GM06990 (cell line): ENCODE results near the gene IL17REL.
A peak's percentile ranks its signal among the peaks of the same experiment; 100 is the strongest.

Experiments
- DNase-seq: peaks from one replicate; pipeline ENCODE4 v3.0.0-alpha.2; 2011; ENCODE audit not compliant: insufficient read length; ENCODE audit errors: extremely low read depth
- H3K27me3 ChIP-seq: replicated peaks from 2 replicates; pipeline ENCODE4 v1.6.0; 2011; ENCODE audit warnings: low read length; ENCODE audit not compliant: control insufficient read depth, insufficient read depth
- H3K36me3 ChIP-seq: 2 replicates; pipeline ENCODE4 v1.5.1; 2011; ENCODE audit warnings: low read length; ENCODE audit not compliant: control insufficient read depth, insufficient read depth
- H3K4me3 ChIP-seq: replicated peaks from 2 replicates; pipeline ENCODE4 v1.5.1; 2011; ENCODE audit warnings: low read depth, mild to moderate bottlenecking, control low read depth, low read length
- TF ChIP-seq, protein P1 (sequence below): IDR thresholded peaks from 2 replicates; pipeline ENCODE4 v1.5.1; 2011; ENCODE audit warnings: low read length, control low read depth, mild to moderate bottlenecking, inconsistent platforms; ENCODE audit not compliant: insufficient read depth, poor library complexity, severe bottlenecking

The IL17REL gene

DNA sequence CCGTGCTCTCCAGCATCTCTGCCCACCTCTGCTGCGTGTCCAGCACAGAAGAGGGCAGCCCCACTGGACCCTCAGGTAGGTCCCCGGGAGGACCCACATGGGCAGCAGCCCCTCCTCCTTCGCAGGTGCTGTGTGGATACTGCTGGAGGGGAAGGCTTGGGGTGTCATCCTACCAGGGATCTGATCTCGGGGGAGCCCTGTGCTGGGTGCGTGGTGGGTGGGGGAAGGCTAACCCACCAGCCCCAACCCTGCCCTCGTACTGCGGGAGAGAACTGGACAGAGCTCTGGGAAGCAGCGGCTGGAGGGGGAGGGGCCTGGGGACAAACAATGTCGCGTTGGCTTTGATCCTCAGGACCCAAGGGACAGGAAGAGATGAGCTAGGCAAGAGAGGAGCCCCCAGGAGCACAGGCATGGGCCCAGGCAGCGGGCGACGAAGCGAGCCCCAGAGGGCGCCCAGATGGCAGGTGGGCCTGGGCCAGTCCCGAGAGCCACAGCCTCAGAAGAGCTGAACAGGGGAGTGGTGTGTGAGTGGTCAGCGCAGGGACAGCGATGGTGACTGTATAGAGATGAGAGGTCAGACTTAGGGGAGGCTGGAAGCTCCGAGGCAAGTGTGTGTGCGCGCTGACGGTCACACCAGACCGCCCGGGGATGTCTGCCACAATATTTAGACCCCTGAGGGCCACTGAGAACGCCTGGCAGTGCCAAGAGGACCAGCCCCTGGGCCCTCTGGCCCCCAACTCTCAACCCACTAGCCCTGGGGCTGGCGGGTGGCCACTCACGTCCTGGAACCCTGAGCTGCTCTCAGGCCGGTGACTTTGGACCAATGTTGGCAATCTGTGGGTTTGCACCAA, 53.4 kb downstream of the IL17REL start:
- TF ChIP-seq, protein P1, sequence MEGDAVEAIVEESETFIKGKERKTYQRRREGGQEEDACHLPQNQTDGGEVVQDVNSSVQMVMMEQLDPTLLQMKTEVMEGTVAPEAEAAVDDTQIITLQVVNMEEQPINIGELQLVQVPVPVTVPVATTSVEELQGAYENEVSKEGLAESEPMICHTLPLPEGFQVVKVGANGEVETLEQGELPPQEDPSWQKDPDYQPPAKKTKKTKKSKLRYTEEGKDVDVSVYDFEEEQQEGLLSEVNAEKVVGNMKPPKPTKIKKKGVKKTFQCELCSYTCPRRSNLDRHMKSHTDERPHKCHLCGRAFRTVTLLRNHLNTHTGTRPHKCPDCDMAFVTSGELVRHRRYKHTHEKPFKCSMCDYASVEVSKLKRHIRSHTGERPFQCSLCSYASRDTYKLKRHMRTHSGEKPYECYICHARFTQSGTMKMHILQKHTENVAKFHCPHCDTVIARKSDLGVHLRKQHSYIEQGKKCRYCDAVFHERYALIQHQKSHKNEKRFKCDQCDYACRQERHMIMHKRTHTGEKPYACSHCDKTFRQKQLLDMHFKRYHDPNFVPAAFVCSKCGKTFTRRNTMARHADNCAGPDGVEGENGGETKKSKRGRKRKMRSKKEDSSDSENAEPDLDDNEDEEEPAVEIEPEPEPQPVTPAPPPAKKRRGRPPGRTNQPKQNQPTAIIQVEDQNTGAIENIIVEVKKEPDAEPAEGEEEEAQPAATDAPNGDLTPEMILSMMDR: no peak
- Histone ChIP-seq H3K4me3 (peak overlapping the region; percentile 62), H3K36me3 (peaks cover 9% of the 10 kb centered on the region), H3K27me3 (no peaks in the 10 kb centered on the region)
- no peak for DNase-seq

- peaks cover 7% of the 10 kb centered on the region for H3K36me3 ChIP-seq
Measured at GRCh38 chr22:49958366-49958921, 54.1 kb downstream of the IL17REL start.

DNA sequence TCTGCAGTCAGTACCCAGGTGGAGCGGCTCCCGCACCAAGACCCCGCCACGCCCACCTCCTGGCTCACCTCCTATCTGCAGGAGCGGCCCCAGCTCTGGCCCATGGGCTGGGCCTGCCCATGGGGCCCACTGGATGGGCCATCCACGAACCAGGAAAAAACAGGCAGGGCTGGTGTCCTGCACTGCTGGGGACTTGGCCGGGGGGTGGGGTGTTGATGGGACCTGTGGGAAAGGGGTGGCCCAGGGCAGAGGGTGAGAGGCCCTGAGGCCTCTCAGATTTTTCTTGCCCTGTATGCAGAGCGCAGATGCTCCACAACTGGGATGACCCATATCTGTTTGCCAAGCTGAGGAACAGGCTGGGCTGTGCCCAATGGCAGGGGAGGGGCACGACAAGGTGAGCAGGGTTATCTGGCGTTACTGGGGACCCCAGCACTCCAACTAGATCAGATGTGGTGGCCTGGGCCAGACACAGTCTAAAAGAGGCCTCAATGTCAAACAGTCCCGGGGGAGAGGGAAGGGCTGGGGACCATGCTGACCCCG, 54.7 kb downstream of the IL17REL start:
- Histone ChIP-seq H3K4me3 (no peak overlapping the region), H3K27me3 (no peaks in the 10 kb centered on the region), H3K36me3 (peaks cover 2% of the 10 kb centered on the region)
- TF ChIP-seq, protein P1: no peak
- DNase-seq: no peak

More at GRCh38 chr22:49958366-49958921, 54.1 kb downstream of the IL17REL start:
- Histone ChIP-seq H3K4me3 (no peak overlapping the region), H3K27me3 (no peaks in the 10 kb centered on the region)
- DNase-seq: no peak
- TF ChIP-seq, protein P1: no peak

DNA sequence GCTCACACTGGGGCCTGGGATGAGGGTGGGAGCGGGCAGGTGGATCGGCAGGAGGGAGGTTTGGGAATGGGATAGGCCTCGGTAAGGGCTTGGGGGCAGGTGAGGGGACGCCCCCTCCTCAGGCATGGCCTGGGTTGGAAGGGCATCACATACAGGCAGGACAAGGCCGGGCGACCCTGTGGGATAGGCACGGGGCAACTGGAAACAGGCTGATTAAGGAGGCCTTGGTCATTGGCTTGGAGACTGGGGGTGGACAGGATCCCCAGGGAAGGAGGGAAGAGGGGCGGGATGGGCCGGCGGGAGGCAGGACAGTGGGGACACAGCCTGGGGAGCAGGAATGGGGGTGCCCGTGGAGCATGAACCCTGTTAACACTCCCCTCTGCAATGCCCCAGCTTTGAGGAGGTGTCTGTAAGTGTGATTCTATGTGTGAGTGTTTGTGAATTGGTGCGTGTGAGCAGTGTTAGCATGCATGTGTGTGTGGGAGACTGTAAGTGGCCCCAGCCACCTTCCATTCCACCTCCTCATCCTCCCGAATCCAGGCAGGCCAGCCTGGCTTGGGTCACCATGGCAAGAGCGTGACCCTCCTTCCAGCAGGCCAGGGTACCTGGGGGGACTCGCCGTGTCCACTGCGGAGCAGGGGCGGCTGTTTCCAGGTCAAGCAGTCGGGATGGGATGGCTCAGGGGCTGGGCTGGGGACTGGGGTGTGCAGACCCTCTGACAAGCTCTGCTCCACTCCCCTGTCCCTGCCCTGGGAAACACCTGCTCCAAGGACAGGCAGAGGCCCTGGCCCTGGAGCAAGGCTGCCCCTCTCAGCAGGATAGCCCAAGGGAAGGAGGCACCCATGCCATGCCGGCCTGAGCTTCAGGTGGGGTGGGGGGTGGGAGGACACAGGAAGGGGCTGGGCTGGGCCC, 55.4 kb downstream of the IL17REL start:
- TF ChIP-seq, protein P1: no peak
- no peaks in the 10 kb centered on the region for H3K36me3 ChIP-seq
- no peak overlapping the region for H3K4me3 ChIP-seq
- DNase-seq: no peak
- no peaks in the 10 kb centered on the region for H3K27me3 ChIP-seq

DNA sequence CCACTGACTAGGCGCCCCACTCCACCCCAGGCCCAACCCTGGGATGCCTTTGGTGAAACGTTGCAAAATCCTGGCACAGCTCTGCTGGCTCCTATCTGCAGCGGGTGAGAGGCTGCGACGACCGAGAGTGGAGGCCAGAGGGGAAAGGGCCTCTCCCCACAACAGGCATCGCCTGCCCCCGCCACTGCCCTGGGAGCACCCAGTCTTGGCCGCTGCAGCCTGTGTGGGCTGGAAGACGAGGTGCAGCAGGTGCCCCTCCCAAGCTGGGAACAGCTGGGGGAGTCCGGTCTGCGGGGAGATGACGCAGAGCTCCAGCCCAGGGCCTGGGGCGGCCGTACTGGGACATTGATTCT, 56.2 kb downstream of the IL17REL start:
- DNase-seq: no peak
- TF ChIP-seq, protein P1: no peak
- Histone ChIP-seq H3K4me3 (no peak overlapping the region), H3K36me3 (no peaks in the 10 kb centered on the region), H3K27me3 (no peaks in the 10 kb centered on the region)
